HG03097 (cell line): ENCODE data around the gene SEPTIN12.

Source experiments
- ATAC-seq: cut with Tn5 transposase; IDR thresholded peaks from one replicate; pipeline ENCODE4 v1.9.1; 2021; ENCODE audit not compliant: unreplicated experiment, low FRiP score

The SEPTIN12 gene

DNA sequence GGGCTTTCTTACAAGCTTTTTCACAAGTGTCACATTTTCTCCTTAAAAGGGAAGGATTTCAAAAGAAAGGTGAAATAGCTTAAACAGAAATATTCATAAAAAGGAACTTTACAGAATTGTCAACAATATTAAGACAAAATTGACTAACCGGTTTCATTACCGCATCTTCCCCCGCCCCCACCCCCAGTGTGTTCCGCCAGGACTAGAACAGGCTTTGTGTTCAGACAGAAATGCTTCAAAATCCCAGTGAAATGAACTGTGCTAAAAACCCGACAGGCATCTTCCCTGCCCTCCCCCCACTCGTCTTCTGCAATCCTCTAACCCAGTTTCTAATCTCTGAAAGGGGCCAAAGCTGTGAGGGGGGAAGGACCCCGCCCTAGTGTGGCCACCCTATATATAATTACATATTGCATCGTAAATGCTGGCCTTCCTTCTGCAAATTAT is 15.3 kb upstream of the SEPTIN12 start:
- ATAC-seq, result no peak

DNA sequence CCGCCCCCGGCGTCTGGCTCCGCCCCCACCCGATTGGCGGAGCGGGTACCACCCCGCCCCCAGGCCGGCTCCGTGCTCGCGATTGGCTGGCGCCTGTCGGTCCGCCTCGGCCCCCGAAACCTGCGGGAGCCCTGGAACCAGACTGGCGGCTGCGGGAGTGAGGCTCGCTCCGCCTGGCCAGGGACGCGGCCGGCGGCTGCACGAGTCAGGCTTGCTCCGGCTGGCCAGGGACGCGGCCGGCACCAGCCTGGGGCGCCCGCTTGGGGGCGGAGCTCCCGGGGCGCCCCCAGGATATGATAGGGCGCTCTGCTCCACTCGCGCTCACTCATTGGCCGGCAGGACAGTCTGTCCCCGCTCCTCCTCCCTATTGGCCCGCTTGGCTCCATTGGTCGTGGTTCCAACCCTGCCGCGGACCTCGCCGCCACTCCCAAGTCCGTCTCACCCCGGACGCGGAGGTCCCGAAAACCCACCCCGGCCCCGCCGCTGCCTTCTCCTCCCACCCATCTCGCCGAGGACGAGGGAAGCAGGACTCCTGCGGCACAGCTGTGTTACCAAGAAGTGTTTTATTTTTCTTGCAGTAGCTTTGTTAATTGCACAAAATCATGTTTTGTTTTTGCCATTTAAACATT is 14.6 kb upstream of the SEPTIN12 start:
- ATAC-seq, result peak; percentile 80

DNA sequence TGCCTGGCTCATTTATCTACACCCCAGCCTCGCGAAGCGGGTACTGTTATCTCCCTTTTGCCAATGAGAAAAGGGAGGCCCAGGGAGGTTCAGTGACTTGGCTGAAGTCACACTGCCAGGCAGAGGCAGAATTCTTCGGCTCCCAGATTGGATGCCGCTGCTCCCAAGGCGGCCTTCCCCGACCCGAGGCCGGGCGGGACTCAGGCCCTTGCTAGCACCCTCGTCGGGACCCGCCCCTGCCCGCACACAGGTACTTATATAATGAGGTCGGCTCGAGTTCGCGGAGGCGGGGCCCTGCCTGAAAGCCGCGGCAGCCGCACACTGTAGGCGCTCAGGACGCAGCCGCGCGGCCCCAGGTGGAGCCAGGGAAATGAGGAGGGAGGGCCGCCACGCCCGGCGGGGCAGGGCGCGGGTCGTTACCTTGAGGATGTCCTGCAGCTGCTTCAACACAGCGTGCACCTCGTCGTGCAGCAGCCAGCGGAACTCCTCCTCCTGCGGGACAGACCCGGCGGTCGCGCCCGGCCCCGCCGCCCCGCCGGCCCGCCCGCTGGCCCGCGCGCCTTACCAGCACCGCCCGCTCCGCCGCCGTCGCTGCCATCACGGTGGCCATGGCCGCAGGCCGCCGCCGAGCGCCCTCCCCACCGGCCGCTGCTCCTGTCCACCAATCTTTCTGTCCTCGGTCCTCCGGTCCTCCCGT is 14.0 kb upstream of the SEPTIN12 start, which contains the start of gene ROGDI:
ROGDI (minus strand) TSS at position 672 of the 697 bp plus-strand sequence; CDS start at position 610, 62 bp downstream.
- ATAC-seq, result peak; percentile 45

DNA sequence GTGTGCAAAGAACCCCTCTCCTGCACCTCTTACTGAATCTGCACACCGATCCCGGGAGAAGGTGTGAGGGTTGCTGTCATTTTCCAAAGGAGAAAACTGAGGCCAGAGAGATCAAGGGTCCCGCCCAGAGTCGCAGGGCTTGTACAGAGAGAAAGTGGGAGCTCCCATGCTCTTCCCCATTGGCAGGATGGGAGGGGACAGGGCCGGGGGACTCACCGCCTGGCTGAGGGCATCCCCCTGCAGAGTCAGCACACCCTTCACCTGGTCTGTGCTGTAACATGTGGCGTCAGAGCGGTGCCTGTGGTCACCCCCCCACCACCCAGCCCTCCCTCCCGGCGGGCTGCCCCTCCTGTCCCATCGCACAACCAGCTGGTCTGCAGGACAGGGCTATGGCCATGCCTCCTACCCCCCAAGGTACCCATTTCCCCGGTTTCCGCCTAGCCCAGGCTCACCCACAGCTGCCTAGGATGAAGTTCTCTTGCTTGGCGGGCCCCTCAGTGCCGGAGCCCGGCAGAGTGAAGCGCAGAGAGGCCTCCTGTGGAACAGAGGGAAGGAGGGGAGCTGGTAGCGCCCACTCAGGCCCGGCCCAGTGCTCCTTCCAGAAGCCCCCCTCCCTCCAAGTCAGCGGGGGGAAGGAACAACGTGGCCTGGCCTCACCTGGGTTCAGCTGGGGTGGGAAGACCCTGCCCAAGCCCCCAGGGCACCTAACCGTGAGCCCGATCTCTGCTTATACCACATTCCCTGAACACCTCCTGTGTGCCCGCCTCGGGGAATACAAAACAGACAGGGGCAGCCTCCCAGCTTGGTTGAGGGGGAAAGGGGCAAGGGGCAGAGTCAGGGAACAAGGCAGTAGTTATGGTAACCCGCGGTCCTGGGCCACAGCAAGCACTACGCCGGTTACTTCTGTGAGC is 13.2 kb upstream of the SEPTIN12 start:
- no peak for ATAC-seq

DNA sequence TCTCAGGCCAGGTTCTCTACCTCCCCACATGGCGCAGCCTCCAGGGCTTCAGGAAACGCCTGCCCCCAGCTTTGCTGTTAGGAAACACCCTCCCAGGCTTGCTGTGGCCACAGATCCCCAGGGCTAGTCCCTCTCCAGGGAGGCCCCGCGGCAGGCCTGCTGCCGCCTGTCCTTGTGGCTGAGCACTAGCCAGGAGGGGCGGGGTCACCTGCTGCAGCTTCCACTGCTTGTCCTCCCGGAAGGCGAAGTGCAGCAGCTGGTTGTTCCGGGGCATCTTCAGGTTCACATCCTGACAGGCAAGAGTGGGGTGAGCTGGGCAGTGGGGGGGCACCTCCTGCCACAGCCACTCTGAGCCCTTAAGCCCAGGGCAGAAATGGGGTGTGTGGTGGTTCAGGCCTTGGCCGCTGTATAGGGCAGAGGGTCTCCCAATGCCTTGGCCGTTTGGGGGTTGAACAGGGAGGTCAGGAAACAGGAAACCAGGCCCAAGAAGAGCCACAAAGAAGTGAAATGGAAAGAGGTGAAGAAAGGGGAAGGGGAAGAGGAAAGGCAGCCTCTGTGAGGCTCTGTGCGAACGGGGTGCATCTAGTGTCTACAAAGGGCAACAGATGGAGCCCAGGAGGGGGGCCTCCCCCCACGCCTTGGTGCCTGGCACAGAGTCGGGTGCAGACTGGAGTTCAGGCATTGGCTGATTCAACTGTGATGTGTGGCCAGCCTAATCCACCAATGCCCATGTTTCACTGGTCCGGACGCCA is 12.3 kb upstream of the SEPTIN12 start:
- ATAC-seq, result no peak

DNA sequence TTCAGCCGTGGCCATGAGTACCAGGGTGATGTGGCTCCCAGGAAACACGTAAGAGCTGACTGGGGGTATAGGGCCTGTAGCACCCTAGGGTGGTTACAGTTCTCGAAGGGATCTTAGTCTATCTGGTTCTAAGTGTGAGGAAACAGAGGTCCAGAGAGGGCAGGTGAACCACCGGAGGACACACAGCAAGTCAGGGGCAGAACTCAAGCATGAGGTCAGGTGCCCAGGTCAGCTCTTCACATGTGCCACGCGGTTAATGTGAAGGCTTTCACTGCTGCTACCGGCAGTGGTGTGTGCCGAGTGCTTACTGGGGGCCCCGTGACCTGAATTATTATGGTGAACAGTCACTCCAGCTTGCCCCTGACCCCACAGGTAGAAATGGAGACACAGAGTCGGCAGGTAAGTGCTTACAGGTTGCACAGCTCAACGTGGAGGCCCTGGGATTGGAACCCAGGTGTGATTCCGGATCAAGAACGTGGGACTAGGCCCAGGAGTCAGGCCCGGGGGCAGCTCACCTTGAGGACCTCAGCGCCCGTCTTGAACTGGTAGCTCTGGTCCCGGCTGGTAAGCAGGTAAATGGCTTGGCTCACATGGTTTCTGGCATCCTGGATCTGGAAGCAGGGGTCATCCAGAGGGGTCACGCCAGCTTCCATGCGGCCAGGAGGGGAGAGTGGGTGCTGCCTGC is 11.2 kb upstream of the SEPTIN12 start:
- ATAC-seq, result no peak

DNA sequence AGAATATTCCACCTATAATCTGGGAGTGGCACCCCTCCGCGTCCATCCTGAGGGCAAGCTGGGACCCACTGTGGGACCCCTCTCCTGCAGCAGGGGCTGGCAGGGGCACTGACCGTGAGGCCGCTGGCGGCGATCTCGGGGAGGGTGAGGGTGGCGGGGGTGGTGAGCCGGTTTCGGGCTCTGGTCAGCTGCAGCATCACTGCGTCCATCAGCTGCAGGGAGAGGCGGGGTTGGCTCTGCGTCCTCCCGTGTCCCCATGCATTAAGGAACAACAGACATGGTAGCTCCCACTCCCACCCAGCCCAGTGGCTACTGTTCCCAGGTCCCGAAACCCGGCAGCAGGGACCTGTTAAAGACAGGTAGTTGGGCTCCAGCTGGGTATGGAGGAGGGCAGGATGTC is 10.3 kb upstream of the SEPTIN12 start:
- ATAC-seq, result no peak

DNA sequence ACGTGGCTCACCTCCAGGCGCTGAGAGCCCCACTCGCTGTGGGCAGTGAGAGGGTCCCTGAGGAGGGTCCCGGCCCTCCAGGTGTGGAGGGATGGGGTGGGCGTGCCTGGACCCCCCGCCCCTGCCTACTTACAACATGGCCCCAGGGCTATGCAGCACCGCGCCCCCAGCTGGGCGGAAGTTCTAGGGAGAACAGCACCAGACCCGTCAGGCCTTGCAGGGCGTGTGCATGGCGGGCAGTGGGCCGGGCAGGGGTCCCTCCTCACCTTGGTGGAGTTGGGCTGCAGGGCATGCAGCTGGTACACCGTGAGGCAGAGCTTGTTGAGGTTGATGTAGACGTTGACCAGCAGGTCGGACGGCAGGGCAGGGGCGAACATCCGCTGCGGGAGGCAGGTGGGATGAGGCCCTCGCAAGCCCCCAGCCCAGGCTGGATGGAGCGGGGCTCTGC is 9.7 kb upstream of the SEPTIN12 start:
- no peak for ATAC-seq

DNA sequence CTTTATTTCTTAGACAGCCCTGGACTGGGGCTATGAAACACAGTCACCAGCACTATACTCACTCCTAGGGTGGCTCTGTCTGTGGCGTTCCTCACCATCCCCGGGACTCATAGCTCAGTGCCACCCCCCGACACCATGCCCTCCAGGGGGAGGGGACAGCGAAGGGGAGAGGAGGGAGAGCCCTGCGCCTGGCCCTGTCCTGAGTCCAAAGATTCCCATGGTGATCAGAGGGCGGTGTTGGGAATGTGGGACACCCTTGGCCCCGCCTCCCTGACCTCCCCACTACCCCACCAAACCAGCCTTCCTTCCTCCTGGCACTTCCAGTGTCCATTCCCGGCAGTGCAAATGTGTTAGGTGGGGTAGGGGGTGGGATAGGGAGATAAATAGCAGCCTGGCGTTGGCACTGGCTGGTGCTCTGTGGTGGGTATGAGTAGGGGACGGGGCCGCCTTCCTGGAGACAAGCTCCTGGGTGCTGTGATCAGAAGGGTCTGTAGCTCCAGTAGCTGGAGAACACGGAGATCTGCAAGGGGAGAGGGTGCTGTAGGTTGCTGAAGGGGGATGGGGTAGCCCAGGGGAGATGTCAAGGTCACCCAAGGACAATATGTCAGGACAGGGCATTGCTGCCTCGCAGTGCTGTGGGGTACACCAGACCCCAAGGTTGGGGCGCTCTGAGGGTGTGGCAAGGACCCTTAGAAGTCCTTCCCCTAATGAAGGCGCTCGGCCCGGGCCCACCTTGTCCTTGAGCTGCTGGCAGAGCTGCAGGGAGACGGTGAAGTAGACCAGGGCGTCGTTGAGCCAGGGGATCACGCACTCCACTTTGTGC is 9.0 kb upstream of the SEPTIN12 start:
- no peak for ATAC-seq

DNA sequence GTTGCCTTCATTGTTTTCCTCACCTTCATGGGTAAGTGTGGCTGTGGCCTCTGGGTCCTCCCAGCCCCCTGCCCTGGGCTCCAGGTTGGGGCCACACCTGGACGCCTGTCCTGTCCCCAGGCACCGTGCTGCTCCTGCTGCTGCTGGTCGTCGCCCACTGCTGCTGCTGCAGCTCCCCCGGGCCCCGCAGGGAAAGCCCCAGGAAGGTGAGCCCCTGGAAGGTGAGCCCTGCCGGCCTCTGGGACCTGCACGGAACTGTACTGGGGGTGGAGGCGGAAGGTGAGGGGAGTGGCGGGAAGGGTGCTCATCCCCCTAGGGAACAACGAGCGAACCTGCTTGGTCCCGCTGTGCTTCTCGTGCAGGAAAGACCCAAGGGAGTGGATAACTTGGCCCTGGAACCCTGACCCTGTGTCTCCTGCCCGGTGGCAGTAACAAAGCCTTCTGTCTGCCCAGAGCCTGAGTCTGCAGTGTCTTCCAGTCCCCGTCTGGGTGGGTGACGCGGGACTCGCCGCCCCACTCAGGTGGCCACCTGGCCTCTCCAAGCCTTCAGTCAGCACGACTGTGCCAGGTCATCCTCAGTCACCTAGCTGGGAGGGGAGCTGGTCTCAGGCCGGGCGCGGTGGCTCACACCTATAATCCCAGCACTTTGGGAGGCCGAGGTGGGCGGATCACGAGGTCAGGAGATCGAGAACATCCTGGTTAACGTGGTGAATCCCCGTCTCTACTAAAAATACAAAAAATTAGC is 7.9 kb upstream of the SEPTIN12 start:
- ATAC-seq, result no peak

DNA sequence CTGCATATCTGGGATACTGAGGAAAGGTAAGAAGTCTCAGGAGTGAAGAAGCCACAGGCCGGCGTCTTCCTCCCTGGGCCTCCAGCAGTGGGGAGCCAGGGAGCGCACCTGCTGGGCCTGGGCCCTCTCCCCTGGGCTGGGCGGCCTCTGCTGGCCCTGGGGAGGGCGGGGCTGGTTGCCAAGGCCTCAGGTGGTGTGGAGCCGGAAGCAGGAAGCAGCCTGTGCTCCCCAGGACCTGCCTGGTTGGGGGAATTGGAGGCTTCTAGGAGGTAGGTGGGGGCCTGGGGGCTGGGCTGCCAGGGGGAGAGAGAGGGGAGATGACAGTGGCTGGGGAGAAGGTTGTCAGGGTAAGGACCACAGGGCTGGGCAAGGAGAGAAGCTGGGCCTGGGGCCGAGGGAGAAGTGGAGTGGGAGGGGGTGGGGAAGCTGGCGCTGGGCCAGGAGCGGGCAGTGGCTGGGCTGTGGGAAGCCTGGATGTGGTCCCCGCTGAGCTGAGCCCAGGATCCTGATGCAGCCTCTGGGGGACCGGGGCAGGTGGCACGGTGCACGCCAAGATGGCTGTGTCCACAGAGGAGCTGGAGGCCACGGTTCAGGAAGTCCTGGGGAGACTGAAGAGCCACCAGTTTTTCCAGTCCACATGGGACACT is 7.2 kb upstream of the SEPTIN12 start, which contains the start of gene SMIM22:
SMIM22 (plus strand) TSS at position 189 of the 647 bp plus-strand sequence; CDS start at position 555, 366 bp downstream.
- ATAC-seq, result no peak

DNA sequence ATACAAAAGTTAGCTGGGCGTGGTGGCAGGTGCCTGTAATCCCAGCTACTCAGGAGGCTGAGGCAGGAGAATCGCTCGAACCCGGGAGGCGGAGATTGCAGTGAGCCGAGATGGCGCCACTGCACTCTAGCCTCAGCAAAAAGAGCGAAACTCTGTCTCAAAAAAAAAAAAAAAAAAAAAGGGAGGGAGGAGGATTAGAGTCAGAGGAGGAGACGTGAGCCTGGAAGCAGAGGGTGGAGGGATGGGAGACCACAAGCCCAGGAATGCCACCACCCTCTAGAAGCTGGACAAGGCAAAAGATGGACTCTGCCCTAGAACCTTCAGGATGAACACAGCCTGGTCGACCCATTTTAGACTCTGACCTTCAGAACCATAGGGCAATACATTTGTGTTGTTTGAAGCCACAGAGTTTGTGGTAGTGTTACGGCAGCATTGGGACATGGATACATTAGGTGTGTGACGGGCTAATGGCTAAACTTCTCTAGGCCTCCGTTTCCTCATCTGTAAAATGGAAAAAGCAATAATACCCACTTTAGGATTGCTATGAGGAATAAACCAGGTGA is 4.9 kb upstream of the SEPTIN12 start:
- ATAC-seq, result no peak

DNA sequence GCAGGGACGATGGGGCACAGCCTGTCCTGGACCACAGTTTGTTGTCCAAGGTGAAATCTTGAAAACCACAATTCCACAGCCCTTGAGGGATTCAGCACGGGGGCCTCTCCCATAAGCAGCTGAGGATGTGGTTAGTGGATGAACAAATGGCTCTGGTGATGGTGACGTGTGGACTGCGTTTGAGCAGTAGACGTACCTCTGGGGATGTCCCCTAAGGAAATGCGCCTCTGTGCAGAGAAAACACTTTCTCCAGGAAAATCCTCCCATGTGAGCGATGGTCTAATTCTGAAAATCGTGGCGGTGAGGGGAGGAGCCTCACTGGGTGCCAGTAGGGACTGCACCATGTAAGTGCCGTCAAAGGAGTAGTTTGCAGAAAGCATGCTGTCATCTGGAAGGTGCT is 2.7 kb upstream of the SEPTIN12 start:
- ATAC-seq, result no peak

DNA sequence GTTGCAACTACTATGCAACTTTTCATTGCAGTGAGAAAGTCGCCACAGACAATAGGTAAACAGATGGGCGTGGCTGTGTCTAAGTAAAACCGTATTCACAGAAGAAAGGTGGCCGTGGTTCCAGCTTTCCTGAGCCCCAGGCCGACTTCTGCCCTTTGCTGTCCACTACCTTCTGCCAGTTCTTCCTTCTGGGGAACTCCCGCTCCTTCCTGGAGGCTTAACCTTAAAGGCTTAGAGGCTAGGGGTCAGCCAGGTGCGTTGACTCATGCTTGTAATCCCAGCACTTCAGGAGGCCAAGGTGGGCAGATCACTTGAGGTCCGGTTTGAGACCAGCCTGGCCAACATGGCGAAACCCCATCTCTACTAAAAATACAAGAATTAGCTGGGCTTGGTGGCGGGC is 2.1 kb upstream of the SEPTIN12 start:
- ATAC-seq, result no peak

DNA sequence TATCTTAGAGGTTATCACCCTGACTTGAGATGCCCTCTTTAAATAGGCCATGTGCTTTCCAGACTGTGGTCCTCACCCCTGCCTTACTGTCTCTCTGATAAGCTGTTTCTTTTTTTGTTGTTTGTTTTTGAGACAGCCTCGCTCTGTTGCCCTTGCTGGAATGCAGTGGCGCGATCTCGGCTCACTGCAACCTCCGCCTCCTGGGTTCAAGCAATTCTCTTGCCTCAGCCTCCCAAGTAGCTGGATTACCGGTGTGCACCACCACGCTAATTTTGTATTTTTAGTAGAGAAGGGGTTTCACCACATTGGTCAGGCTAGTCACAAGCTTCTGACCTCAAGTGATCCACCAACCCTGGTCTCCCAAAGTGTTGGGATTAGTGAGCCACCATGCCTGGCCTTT is 765 bp upstream of the SEPTIN12 start:
- no peak for ATAC-seq

DNA sequence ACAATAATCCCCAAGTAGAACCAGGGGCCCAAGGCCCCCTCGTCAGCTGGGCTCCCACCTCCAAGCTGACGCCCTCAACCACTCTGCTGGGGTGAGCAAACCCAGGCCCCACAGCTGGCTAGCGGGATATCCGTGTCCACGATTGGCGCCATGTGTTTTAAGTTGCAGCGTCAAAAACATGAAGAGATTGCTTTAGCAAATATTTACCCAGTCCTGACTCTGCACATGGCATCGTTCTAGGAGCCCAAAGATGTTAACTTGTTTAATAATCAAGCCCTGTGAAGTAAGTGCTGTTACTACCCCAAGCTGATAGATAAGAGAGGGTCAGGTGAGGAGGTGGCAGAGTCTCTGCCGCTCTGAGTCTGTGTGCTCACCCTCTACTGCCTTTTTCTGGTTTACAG is 344 bp upstream of the SEPTIN12 start:
- ATAC-seq, result no peak

DNA sequence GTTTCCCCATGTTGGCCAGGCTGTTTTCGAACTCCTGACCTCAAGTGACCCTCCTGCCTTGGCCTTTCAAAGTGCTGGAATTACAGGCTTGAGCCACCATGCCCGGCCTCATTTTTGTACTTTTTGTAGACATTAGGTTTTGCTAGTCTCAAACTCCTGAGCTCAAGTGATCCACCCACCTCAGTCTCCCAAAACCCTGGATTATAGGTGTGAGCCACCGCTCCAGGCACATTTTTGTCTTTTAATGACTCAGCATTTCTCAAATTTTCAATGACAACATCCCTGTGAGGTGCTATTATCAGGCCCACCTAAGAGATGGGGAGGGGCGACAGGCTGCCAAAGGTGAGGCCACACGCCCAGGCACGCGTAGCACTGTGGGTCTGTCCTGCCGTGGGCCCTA is 1.1 kb downstream of the SEPTIN12 start:
- no peak for ATAC-seq
